ENCODE results near the gene MRPS18B.
"Not testable (repeated sequence)": the region's sequence is repeated elsewhere in the genome, so short reads cannot be mapped to it uniquely, and the experiment has no call there.

Gene MRPS18B

GRCh38 chr6:30591008-30591407 is 26.6 kb upstream of the MRPS18B start:
- no peak for TF ChIP-seq CTCF (IDR thresholded peaks at IDR 0.05; ENCODE audit: low read depth, low read length)
- H3K4me3 ChIP-seq (ENCODE audit: low read depth, low read length): no peak overlapping the region
- DNase-seq (ENCODE audit: low read depth, low spot score): peak; percentile 40
- in situ Hi-C loops (cut with HindIII; ENCODE audit: low sequenced_read_pairs): no loop called here

GRCh38 chr6:30592287-30592686 is 25.4 kb upstream of the MRPS18B start:
- TF ChIP-seq CTCF (IDR thresholded peaks at IDR 0.05; ENCODE audit: low read depth, low read length): no peak
- in situ Hi-C loops (cut with HindIII; ENCODE audit: low sequenced_read_pairs): no loop called here
- DNase-seq (ENCODE audit: low read depth, low spot score): no peak
- H3K4me3 ChIP-seq (ENCODE audit: low read depth, low read length): no peak overlapping the region

- H3K4me3 ChIP-seq (ENCODE audit: low read depth, low read length); in situ Hi-C loops (cut with HindIII; ENCODE audit: low sequenced_read_pairs): not testable (repeated sequence)
- peak; percentile 74 for TF ChIP-seq CTCF (IDR thresholded peaks at IDR 0.05; ENCODE audit: low read depth, low read length)
- peak; percentile 78 for DNase-seq (ENCODE audit: low read depth, low spot score)
Observed at GRCh38 chr6:30597315-30598144, 20.1 kb upstream of the MRPS18B start.

GRCh38 chr6:30598912-30599624 is 18.6 kb upstream of the MRPS18B start:
- no peak for DNase-seq (ENCODE audit: low read depth, low spot score)
- in situ Hi-C loops (cut with HindIII; ENCODE audit: low sequenced_read_pairs): no loop called here
- no peak overlapping the region for H3K4me3 ChIP-seq (ENCODE audit: low read depth, low read length)
- no peak for TF ChIP-seq CTCF (IDR thresholded peaks at IDR 0.05; ENCODE audit: low read depth, low read length)

GRCh38 chr6:30599625-30600324 is 17.9 kb upstream of the MRPS18B start:
- no peak for DNase-seq (ENCODE audit: low read depth, low spot score)
- no peak overlapping the region for H3K4me3 ChIP-seq (ENCODE audit: low read depth, low read length)
- no peak for TF ChIP-seq CTCF (IDR thresholded peaks at IDR 0.05; ENCODE audit: low read depth, low read length)
- in situ Hi-C loops (cut with HindIII; ENCODE audit: low sequenced_read_pairs): no loop called here

- no peak for TF ChIP-seq CTCF (IDR thresholded peaks at IDR 0.05; ENCODE audit: low read depth, low read length)
- no peak for DNase-seq (ENCODE audit: low read depth, low spot score)
- in situ Hi-C loops (cut with HindIII; ENCODE audit: low sequenced_read_pairs): no loop called here
- no peak overlapping the region for H3K4me3 ChIP-seq (ENCODE audit: low read depth, low read length)
Observed at GRCh38 chr6:30600451-30600961, 17.1 kb upstream of the MRPS18B start.

Data from astrocyte of the spinal cord (primary cell).